NCI-H1417 treated with DMSO at 0.1 percent for 48 hours (cell line): ENCODE measurements around the gene SELENON.

Experiments used
- DNase-seq: peaks from one replicate; lab custom pipeline; 2025; lab: John Stamatoyannopoulos, UW

The SELENON gene

GRCh38 chr1:25864434-25864833, 64.4 kb downstream of the SELENON start:
- no peak for DNase-seq

DNA sequence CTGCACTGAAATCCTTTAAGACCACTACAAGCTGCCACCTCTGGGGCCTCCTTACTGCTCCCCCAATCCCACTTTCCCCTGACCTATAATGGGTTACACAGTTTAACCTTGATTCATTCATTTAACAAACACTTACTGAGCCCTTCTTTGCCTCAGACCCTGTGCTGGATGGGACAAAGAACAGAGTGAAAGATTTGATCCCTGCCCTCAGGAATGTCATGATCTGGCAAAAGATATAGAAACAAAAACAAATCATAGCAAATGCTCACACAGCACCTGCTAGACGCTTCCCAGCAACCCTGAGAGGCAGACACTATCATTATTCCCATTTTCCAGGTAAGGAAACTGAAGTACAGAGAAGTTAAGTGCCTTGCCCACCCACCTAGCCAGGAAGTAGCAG, 66.3 kb downstream of the SELENON start:
- no peak for DNase-seq

DNA sequence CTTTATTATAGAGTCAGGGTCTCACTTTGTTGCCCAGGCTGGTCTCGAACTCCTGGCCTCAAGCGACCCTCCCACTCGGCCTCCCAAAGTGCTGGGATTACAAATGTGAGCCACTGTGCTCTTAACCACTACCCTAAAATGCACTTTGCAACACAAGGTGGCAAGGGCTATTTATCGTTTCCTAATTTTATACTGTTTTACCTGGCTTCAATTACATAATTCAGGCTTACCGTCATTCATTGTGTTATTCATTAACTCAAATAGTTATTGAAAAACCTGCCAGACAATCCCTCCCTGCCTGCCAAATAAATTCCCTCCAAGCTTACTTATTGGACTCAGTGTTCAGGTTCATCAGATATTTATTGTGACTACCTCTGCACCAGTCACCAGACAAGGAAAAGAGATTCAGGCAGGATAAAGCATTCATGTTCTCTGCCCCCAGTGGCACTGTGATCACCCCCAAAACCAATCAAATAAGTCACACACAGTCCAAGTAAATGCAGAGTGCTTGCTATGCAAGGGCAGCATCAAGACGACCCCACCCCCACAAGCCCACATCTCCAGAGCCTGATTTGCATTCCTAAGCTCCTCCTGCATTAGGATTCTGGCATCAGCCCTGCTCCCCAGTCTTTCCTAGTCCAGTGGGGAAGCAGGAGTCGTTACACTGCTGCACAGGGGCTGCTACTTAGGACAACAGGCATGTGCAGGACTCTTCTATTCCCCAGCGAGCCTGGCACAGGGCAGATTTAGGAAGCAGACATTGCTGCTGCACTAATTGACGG, 67.4 kb downstream of the SELENON start:
- DNase-seq = no peak
